ENCODE data around the gene CTNNA1.
"Not testable (repeated sequence)": the region's sequence is repeated elsewhere in the genome, so short reads cannot be mapped to it uniquely, and the experiment has no call there.

The CTNNA1 gene

GRCh38 chr5:138815529-138815928 is 62.3 kb downstream of the CTNNA1 start:
- no peak for DNase-seq

GRCh38 chr5:138817241-138817640 is 64.0 kb downstream of the CTNNA1 start:
- DNase-seq (no peak), ATAC-seq (no peak)

More at GRCh38 chr5:138815529-138815928, 62.3 kb downstream of the CTNNA1 start:
- ATAC-seq = no peak

DNA sequence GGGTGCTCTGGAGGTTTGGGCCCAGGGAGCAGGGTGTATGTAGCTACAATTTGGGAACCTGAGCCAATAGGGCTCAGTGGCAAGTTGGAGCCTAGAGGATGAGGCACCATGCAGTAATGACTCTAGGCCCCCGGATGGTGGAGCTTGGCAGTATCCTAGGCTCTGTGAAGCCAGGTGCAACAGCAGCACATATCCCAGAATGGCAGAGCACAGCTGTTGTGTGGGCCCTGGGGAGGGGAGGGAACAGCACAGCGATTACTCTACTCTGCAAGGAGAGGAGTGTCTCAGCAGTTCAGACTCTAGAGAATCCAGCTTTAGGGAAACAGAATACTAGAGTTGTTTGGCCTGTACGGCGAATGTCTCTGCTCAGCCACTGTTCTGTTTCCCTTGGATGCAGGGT is 65.9 kb downstream of the CTNNA1 start:
- no peak for ATAC-seq
- DNase-seq = no peak

DNA sequence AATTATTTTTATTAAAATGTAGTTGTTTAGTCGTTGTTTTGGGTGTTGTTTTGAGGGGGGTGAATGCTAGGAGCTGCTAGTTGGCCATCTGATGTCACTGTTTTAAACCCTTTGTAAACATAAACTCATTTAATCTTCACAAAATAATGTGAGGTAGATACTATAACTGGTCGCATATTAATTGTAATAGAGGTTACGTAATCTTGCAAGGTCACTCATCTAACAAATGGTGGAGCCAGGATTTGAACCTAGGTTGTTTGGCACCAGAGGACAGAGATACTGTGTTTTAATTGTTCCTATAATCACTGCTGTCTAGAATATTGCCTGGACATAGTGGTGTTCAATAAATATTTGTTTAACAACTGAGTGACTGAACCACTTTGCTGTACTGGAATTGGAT is 67.5 kb downstream of the CTNNA1 start:
- DNase-seq (no peak), ATAC-seq (no peak)

DNA sequence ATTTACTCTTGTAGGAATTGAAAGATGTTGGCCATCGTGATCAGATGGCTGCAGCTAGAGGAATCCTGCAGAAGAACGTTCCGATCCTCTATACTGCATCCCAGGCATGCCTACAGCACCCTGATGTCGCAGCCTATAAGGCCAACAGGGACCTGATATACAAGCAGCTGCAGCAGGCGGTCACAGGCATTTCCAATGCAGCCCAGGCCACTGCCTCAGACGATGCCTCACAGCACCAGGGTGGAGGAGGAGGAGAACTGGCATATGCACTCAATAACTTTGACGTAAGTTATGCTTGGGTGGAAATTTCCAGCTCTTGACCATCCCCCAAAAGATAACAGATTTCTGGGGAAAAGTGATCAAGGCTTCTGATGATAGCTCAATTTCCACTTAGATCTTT is 71.3 kb downstream of the CTNNA1 start:
- peak; percentile 81 for ATAC-seq
- peak; percentile 40 for DNase-seq

DNA sequence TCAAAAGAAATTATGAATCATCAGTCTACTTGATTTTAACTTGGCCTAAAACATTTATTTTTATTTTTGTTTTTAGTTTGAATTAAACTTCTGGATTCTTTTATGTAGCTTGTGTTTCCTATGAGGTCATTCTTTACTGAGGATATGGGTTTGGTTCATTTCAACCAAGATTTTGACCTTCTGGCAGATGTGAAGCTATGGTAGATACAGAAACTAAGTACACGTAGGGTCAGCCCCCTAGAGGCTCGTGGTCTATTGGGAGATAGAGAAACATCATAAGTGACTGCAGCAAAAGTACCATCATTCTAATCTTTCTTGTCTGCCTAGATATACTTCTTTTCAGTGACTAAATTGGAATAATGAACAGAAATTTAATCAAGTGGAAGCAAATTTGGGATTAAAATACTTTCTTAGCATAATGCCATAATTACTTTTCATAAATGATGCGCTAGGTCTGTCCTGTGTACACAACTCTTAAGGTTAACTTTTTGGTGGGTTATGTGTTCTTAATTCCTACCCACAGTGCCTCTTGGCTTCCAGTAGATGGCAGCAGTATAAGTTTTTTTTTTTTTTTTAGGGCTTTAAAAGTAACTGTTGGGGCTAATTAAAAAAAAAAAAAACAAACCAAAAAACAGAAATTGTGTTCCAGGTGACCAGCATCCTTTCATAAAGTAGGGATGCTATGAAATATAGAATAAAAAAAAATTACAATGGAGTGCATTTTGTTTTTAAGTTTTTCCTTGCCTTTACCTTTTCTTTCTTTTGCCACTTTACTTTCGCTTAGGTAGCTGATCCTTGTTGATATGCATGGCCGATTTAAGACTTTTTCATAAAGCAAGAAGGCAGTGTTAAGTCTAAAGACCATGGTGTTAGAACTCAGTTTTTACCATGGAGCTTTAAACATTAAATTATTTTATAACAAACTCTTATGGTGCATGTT is 72.0 kb downstream of the CTNNA1 start:
- DNase-seq (peak; percentile 23), ATAC-seq (peak; percentile 96)

DNA sequence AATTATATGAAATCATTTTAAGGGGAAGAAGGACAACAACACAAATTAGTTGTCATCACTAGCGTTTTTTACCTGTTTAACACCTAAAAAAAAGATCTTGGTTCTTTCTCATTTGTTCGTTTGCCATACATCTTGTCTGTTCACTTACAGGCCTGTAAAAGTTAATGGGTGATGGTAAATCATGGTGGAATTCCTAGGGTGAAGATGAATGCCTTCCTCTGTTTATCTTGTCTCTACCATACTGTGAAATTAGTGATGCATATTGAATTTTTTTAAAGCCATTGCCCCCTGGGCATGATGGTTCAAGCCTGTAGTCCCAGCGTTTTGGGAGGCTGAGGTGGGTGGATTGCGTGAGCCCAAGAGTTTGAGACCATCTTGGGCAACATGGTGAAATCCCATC is 75.3 kb downstream of the CTNNA1 start:
- no peak for DNase-seq
- no peak for ATAC-seq

- DNase-seq = no peak
- ATAC-seq = no peak
Measured at GRCh38 chr5:138829341-138829740, 76.1 kb downstream of the CTNNA1 start.

DNA sequence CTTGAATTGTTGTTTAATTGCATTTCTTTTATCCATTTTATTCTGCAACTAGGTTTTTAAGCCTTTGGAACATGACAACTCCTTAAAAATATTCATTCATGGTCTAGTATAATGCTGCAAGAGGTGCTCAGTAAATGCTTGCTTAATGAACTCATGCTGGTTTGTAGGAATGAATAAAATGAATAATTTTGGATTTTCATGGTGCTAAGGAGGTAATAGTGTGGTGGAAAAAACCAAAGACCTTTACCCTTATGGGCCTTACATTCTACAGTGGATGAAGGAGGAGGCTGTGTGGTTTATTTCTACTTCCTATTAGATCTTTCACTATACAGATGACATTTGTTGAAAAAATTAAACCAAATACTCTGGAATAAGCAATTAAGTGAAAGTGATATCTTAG is 78.5 kb downstream of the CTNNA1 start:
- no peak for ATAC-seq
- DNase-seq = no peak

DNA sequence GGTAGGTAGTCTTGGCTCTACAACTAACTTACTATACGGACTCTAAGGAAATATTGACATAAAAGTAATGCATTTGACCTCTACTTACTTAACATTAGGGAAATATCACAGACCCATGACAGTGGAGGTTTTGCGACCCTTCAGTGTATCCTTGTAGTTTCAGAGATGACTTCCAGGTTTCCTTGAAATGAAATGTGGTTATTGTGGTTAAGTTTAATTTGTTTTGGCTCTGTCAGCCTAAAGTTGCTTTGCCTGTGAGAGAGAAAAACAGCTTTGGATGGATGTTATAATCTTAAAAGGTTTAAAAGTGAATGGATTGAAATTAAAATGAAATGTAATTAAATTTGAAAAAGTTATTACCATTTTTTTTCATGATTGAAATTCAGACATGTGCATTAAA is 79.0 kb downstream of the CTNNA1 start:
- ATAC-seq = no peak
- DNase-seq = no peak

GRCh38 chr5:138833080-138833479 is 79.9 kb downstream of the CTNNA1 start:
- DNase-seq (no peak), ATAC-seq (no peak)

GRCh38 chr5:138833726-138834480 is 80.7 kb downstream of the CTNNA1 start:
- DNase-seq = no peak
- no peak for ATAC-seq

- DNase-seq, ATAC-seq: not testable (repeated sequence)
Measured at GRCh38 chr5:138834853-138835252, 81.6 kb downstream of the CTNNA1 start.

DNA sequence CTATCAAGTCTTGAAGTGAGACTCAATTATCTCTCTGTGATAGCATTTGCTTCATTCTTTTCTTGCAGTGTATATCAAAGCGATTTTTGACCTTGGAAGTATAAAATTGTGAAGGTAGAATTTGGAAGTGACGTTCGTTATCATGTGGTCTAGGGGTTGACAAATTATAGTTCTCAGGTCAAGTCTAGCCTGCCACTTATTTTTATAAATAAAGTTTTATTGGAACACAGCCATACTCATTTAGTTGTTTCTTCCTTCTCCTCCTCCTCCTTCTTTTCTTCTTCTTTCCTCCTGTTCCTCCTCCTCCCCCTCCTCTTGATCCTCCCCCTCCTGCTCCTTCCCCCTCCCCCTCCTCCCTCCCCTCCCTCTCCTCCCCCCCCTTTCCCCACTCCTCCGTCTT is 83.9 kb downstream of the CTNNA1 start:
- no peak for ATAC-seq
- DNase-seq = no peak

- ATAC-seq = no peak
Measured at GRCh38 chr5:138840103-138840502, 86.9 kb downstream of the CTNNA1 start.

GRCh38 chr5:138841531-138841930 is 88.3 kb downstream of the CTNNA1 start:
- ATAC-seq (no peak), DNase-seq (no peak)

More at GRCh38 chr5:138840103-138840502, 86.9 kb downstream of the CTNNA1 start:
- DNase-seq = no peak

- no peak for ATAC-seq
- DNase-seq = no peak
Measured at GRCh38 chr5:138843316-138844124, 90.3 kb downstream of the CTNNA1 start.

DNA sequence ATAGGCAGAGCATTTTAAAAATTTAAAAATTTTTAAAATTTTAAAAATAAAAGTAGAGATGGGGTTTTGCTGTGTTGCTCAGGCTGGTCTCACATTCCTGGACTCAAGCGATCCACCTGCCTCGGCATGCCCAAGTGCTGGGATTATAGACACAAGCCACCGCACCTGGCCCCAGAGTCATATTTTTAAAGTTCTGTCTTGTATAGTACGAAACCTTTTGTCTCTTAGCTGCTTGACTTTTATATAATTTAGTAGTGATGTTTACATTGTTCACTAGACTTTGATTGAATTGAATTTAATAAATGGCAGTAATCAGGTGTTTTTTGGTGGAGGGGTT is 90.9 kb downstream of the CTNNA1 start:
- ATAC-seq = no peak
- DNase-seq = no peak

DNA sequence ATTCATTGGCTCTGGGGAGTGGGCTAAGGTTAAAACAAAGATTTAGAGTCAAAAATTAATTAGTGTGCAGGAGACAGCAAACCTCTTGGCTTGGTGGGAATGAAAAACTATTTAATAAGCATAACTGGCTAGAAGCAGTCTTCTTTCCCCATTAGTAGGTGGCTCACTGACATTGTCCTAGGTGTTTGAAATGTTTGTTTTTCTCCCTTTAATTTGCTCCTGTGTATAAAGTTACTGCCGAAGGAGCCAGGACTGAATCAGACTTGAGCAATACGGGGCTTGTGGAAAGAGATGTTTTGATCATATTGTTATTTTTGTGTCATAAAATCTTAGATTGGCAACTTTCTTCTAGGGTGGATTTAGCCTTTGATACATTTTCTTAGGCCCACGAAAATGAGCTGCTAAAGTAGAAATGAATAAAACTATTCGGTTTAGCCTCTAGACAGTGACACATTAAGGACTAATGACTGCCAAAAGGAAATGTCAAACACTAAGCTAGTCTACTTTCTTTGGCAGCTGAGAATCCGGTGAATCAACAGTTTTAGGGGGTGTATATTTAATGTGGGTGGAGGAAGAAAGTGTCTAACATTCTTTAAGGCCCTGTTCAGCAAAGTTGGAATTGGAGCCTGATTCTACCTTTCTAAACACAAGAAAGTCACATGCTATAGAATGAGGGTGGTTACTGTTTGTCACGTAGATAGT is 91.7 kb downstream of the CTNNA1 start:
- ATAC-seq (no peak), DNase-seq (no peak)

DNA sequence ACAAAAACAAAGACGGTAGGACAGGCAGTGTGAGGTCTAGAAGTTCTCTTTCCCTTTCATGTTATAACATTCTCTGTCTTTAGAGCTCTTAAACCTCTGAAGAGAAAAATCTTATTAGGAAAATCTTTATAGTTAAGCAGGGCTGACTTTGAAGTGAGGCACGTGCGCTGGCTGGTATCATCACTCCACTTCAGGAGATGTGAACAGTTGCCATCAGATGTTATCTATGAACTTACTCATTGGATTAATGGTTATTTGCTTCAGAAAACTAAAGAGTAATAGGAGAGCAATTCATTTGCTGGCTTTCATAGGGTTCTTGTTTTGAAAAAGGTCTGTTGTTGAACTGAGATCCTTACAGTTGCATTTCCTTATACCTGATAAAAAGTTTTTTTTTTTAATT is 96.2 kb downstream of the CTNNA1 start:
- ATAC-seq (no peak), DNase-seq (no peak)

- DNase-seq (no peak), ATAC-seq (no peak)
Measured at GRCh38 chr5:138849882-138850281, 96.7 kb downstream of the CTNNA1 start.

DNA sequence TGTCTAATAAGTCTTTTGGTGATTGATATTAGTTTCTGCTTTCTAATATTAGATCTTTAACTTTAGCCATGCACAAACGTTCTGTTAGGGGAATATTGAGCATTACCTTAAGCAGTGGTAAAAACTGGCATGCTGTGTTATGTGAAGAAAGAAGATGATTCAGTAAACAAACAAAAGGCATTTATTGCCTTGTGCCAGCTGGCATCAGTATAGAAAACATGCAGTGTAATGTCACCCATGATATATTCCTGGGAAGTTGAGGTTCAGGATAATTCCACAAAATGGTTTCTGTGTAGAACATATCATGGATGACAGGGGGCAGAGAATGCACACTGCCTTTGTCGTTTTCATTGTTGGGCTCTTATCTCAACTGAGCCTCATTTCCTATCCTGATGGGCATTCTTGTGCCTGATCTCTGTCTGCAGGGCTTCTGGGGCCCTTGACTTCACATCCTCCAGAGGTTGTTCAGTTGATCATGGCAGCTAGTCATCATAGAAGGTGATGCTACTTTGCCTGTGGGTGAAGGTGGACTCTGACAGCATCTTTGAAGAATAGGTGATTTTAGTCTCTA is 97.7 kb downstream of the CTNNA1 start:
- ATAC-seq (no peak), DNase-seq (no peak)
